ENCODE measurements around the gene MEGF6.

DNA sequence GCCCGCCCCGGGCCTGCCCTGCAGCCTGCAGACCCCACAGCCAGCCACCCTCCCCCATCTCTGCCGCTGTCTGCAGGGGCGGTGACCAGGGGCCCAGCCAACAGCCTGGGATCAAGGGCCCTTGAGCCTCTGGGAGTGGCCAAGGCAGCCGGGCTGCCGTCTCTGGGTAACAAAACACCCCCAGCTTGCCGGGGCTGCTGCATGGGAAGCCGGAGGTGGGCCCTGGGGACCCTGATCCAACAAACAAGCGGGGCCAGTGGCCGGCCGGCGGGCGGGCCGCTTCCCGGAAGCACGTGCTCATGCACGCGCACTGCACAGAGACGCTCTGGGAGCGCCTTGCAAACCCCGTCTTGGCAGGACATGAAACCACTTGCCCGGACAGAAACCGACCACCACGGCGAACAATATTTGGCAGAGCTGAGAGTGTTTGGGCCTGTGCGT is 13.2 kb downstream of the MEGF6 start:
- TF ChIP-seq POLR2AphosphoS5 (IDR thresholded peaks at IDR 0.05; ENCODE audit: low read depth, low read length), result no peak
- no peak for TF ChIP-seq POLR2A (IDR thresholded peaks at IDR 0.05; ENCODE audit: low read depth, low read length)
